GM12878 (cell line): Measurements from ENCODE around the gene MTAP. TPM values are rescaled to one million over a fixed set of nuclear protein-coding genes. Genes with fewer than 3 reads are reported as not detected.
A peak's percentile ranks its signal among the peaks of the same experiment; 100 is the strongest.

Experiments
- BMI1 ChIP-seq: fragments of 450-650 bp; IDR thresholded peaks from 2 replicates; pipeline ENCODE4 v1.6.1; 2016; ENCODE audit warnings: mild to moderate bottlenecking, moderate library complexity, borderline replicate concordance
- EGR1 ChIP-seq, 2 experiments: IDR thresholded peaks; 1 replicate in 1 of 2; 2 replicates in 1 of 2; pipeline ENCODE4 v1.6.1; 2011 to 2012; ENCODE audit warnings: low read depth in 2 of 2, low read length in 2 of 2, borderline replicate concordance in 1 of 2, mild to moderate bottlenecking in 1 of 2, moderate library complexity in 1 of 2
- FOXK2 ChIP-seq: fragments of 450-650 bp; IDR thresholded peaks from 2 replicates; pipeline ENCODE4 v1.6.1; 2017; ENCODE audit warnings: mild to moderate bottlenecking, moderate library complexity
- GABPA ChIP-seq: IDR thresholded peaks from 2 replicates; pipeline ENCODE4 v1.6.1; 2014; ENCODE audit warnings: antibody characterized with exemption, low read depth, mild to moderate bottlenecking, inconsistent platforms
- HDAC6 ChIP-seq: fragments of 200-600 bp; sonication (generic); IDR thresholded peaks from one replicate; pipeline ENCODE4 v1.8.0; 2017; ENCODE audit warnings: antibody characterized with exemption; ENCODE audit not compliant: unreplicated experiment
- HDGF ChIP-seq: fragments of 450-650 bp; IDR thresholded peaks from 2 replicates; pipeline ENCODE4 v1.6.1; 2016; ENCODE audit warnings: antibody characterized with exemption
- KAT2A ChIP-seq: conservative IDR thresholded peaks from 2 replicates; pipeline ENCODE4 v1.6.1; 2011; ENCODE audit warnings: low read depth, low read length; ENCODE audit not compliant: control insufficient read depth
- LARP7 ChIP-seq: fragments of 450-650 bp; IDR thresholded peaks from 2 replicates; pipeline ENCODE4 v1.6.1; 2017; ENCODE audit warnings: mild to moderate bottlenecking
- MEF2A ChIP-seq: IDR thresholded peaks from 2 replicates; pipeline ENCODE4 v1.6.1; 2011; ENCODE audit warnings: low read depth, mild to moderate bottlenecking, low read length, moderate library complexity; ENCODE audit not compliant: insufficient read depth
- MYB ChIP-seq: fragments of 150-350 bp; IDR thresholded peaks from 2 replicates; pipeline ENCODE4 v1.6.1; 2014; ENCODE audit warnings: mild to moderate bottlenecking, low read depth, low read length, borderline replicate concordance
- POLR2AphosphoS2 ChIP-seq: IDR thresholded peaks from 2 replicates; pipeline ENCODE4 v1.6.1; 2011; ENCODE audit warnings: low read depth, mild to moderate bottlenecking, low read length, improper control_type of control experiment, moderate library complexity
- SREBF2 ChIP-seq: IDR thresholded peaks from 2 replicates; pipeline ENCODE4 v1.6.1; 2012; ENCODE audit warnings: mild to moderate bottlenecking, low read length
- SRF ChIP-seq, 2 experiments: IDR thresholded peaks; 2 replicates each; pipeline ENCODE4 v1.6.1; 2011; ENCODE audit warnings: low read depth in 2 of 2, low read length in 2 of 2, mild to moderate bottlenecking in 1 of 2, moderate library complexity in 1 of 2
- STAT3 ChIP-seq: IDR thresholded peaks from 2 replicates; pipeline ENCODE4 v1.6.1; 2011; ENCODE audit warnings: low read depth, low read length, improper control_type of control experiment
- SUZ12 ChIP-seq: fragments of 200-600 bp; sonication (generic); IDR thresholded peaks from one replicate; pipeline ENCODE4 v1.6.1; 2018; ENCODE audit warnings: antibody characterized with exemption, mild to moderate bottlenecking; ENCODE audit not compliant: unreplicated experiment
- TAF1 ChIP-seq: IDR thresholded peaks from 2 replicates; pipeline ENCODE4 v1.6.1; 2011; ENCODE audit warnings: mild to moderate bottlenecking, low read depth, low read length, borderline replicate concordance
- TCF3 ChIP-seq: IDR thresholded peaks from 2 replicates; pipeline ENCODE4 v1.6.1; 2012; ENCODE audit warnings: low read depth, mild to moderate bottlenecking, low read length, borderline replicate concordance; ENCODE audit not compliant: insufficient read depth
- USF1 ChIP-seq: IDR thresholded peaks from 2 replicates; pipeline ENCODE4 v1.6.1; 2011; ENCODE audit warnings: borderline replicate concordance, low read depth, mild to moderate bottlenecking, moderate library complexity, mixed read lengths, low read length; ENCODE audit not compliant: insufficient read depth; ENCODE audit errors: extremely low read length
- ZBTB11 ChIP-seq: fragments of 450-650 bp; formaldehyde crosslinking; IDR thresholded peaks from 2 replicates; pipeline ENCODE4 v1.5.0; 2022; ENCODE audit warnings: mild to moderate bottlenecking, missing genetic modification characterization
- ZNF207 ChIP-seq: fragments of 450-650 bp; IDR thresholded peaks from 2 replicates; pipeline ENCODE4 v1.6.1; 2014; ENCODE audit warnings: antibody characterized with exemption, mild to moderate bottlenecking, borderline replicate concordance
- polyA plus RNA-seq, 11 experiments: library from polyadenylated mRNA; depleted of rRNA in 4 of 11; unstranded in 6 of 11; stranded (reverse) in 5 of 11; fragments of >200 nt; fragmentation: Nextera tagmentation in 4 of 11; fragmentation: Illumina TruSeq in 1 of 11; extraction: Ambion mirVana in 4 of 11; extraction: Trizol in 1 of 11; gene quantifications; 1 replicate in 1 of 11; 2 replicates in 10 of 11; pipeline versions ENCODE4 v1.2.1 to v1.2.3, GENCODE V29; 2011 to 2016; ENCODE audit warnings: inconsistent platforms in 2 of 11, missing spikeins in 2 of 11, low read depth in 1 of 11
- total RNA-seq, 4 experiments: library from RNA; depleted of rRNA in 3 of 4; stranded (reverse); fragments of >200 nt in 3 of 4; fragmentation: Illumina TruSeq in 1 of 4; extraction: Trizol in 1 of 4; gene quantifications; 2 replicates each; pipeline versions ENCODE4 v1.2.1 to v1.2.3, GENCODE V29; 2013 to 2021
- TF ChIP-seq, protein P1 (sequence below): fragments of 450-650 bp; IDR thresholded peaks from 2 replicates; pipeline ENCODE4 v1.6.1; 2017; ENCODE audit warnings: mild to moderate bottlenecking, moderate library complexity
- TF ChIP-seq, protein P2 (sequence below): IDR thresholded peaks from 2 replicates; pipeline ENCODE4 v1.6.1; 2012; ENCODE audit warnings: low read depth, low read length, improper control_type of control experiment

Gene MTAP
- total and polyA plus RNA-seq, 10 of the 15 experiments (the other 5 are each of a cell fraction or from before 2014, with no cell fraction given) = 16.4 to 29.9 (median 22.6) TPM

GRCh38 chr9:21833090-21833801 lies 30.8 kb downstream of the MTAP start (continued):
- TF ChIP-seq, protein P1, sequence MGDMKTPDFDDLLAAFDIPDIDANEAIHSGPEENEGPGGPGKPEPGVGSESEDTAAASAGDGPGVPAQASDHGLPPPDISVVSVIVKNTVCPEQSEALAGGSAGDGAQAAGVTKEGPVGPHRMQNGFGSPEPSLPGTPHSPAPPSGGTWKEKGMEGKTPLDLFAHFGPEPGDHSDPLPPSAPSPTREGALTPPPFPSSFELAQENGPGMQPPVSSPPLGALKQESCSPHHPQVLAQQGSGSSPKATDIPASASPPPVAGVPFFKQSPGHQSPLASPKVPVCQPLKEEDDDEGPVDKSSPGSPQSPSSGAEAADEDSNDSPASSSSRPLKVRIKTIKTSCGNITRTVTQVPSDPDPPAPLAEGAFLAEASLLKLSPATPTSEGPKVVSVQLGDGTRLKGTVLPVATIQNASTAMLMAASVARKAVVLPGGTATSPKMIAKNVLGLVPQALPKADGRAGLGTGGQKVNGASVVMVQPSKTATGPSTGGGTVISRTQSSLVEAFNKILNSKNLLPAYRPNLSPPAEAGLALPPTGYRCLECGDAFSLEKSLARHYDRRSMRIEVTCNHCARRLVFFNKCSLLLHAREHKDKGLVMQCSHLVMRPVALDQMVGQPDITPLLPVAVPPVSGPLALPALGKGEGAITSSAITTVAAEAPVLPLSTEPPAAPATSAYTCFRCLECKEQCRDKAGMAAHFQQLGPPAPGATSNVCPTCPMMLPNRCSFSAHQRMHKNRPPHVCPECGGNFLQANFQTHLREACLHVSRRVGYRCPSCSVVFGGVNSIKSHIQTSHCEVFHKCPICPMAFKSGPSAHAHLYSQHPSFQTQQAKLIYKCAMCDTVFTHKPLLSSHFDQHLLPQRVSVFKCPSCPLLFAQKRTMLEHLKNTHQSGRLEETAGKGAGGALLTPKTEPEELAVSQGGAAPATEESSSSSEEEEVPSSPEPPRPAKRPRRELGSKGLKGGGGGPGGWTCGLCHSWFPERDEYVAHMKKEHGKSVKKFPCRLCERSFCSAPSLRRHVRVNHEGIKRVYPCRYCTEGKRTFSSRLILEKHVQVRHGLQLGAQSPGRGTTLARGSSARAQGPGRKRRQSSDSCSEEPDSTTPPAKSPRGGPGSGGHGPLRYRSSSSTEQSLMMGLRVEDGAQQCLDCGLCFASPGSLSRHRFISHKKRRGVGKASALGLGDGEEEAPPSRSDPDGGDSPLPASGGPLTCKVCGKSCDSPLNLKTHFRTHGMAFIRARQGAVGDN = no peak
- TF ChIP-seq ZBTB11 (CRISPR knock-in tag) (no peak), SREBF2 (no peak), SRF (IDR thresholded peaks at IDR 0.05; ENCODE audit: low read depth in 2 of 2, low read length in 2 of 2) (no peak), ZNF207 (no peak), TAF1 (no peak), LARP7 (no peak), SUZ12 (no peak), TCF3 (no peak), HDGF (peak; percentile 20; the same call in 1 of the 2 replicates), MEF2A (no peak; the same call in 1 of the 2 replicates), FOXK2 (no peak), EGR1 (IDR thresholded peaks at IDR 0.05; ENCODE audit: borderline replicate concordance in 1 of 2, low read depth in 2 of 2, low read length in 2 of 2) (no peak), GABPA (no peak), POLR2AphosphoS2 (no peak), KAT2A (no peak), USF1 (no peak), STAT3 (no peak), HDAC6 (no peak), MYB (no peak), BMI1 (no peak)
- TF ChIP-seq, protein P2, sequence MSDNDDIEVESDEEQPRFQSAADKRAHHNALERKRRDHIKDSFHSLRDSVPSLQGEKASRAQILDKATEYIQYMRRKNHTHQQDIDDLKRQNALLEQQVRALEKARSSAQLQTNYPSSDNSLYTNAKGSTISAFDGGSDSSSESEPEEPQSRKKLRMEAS = no peak
